Right renal pelvis (tissue), 4 donors: ENCODE measurements around the gene DPF3. TPM values are rescaled to one million over a fixed set of nuclear protein-coding genes. Genes with fewer than 3 reads are reported as not detected.

ENCODE experiments used
- DNase-seq, 4 donors: peaks; one replicate each; pipeline ENCODE4 v3.0.0-alpha.2; 2013; ENCODE audit warnings: low read depth in 4 of 4, low spot score in 3 of 4, missing footprints in 1 of 4
- polyA plus RNA-seq, 4 donors: library from polyadenylated mRNA; unstranded; fragments of 120-200 nt; gene quantifications; one replicate each; pipeline ENCODE4 v1.2.1, GENCODE V29; 2013; ENCODE audit not compliant: insufficient read length in 4 of 4

The DPF3 gene
- polyA plus RNA-seq, 4 donors: 4.1 to 6.2 (median 5.0) TPM

DNA sequence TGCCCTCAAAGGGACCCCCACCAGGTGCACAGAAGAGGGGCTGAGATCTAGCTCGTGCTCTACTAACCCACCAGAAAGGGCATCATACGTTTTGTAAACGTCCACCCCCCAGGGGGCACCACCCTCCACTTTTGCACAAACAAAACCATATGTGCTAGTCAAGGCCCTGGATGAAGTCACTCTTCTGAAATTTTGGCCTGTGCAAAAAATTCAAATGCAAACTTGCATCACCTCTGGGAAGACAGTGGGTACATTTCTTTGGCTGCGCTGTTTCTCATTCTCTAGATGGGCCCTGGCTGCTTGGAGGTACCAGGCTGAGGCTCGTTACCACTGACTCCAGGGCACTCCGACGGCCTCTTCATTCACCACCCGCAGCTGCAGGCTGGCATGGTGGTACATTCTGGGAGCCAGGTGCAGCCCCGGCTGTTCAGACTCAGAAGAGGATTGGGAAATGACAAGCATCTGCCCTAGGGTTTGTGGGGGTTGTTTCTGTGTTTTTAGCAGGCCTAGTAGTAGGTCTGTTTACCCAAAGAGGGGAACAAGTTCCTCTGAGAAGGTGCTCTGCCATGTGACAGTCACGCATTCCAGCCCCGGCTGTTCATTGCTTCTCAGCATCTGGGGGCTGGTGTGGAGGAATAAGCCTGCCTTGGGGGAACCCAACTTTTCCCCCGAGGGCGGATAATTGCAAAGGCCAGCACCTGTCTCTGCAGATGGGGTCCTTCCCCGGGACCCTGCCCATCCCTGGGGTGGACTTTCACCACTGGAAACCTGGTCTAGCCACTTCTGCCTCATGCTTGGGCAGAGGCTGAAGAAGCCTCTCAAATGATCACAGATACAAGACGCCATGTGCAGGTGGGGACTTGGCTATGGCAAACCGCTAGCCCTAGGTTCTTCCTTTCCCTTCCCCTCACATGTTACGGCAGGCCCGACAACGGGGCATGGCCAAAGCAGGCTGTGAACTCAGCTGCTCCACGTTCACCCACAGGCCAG, 147.6 kb downstream of the DPF3 start:
- DNase-seq: no peak

DNA sequence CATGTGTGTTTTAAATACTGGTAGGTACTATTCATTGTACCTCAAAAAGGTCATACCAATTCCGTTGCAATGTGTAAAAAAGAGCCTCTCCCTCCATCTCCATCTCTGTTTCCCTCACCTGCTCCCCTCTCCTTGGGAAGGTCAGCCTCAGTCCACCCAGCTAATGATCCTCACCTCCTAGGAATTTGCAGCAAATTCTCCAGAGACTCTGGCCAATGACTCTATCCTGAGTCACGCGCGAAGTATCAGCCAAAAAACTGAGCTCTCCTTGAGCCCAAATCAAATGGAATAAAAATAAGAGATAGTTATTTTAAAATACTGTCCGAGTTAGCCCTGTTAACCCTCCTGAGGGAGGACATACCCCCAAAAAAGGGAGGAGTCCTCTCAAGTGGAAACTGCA, 148.4 kb downstream of the DPF3 start:
- DNase-seq: no peak

DNA sequence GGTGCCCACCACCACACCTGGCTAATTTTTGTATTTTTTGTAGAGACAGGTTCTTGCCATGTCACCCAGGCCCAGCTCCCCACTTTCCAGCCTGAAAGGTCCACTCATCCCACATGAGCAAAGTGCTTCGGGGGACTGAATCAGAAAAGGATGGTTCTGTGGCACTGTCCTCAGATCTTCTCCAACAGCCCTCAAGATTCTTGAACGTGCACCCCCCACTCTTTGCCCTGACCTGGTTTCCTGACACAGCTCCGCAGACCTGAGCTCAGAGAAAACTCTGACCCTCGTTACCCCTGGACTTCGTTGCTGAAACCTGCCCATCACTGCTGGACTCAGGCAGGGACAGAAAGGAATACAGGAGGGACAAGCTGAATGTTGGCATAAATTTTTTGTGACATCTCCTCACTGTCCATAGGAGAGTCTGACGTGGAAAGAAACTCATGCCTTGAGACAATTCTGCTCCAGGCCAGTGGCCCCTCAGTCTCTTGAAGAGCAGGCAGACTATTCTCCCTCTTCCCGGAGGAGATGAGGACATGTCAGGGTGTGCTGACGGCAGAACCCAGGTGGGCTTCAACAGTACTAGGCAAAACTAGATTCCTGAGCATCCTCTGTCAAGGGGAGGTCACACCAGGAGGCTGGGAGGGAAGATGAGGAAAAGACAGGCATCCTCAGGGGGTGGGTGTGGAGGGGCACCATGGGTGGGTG, 149.3 kb downstream of the DPF3 start:
- DNase-seq: no peak

DNA sequence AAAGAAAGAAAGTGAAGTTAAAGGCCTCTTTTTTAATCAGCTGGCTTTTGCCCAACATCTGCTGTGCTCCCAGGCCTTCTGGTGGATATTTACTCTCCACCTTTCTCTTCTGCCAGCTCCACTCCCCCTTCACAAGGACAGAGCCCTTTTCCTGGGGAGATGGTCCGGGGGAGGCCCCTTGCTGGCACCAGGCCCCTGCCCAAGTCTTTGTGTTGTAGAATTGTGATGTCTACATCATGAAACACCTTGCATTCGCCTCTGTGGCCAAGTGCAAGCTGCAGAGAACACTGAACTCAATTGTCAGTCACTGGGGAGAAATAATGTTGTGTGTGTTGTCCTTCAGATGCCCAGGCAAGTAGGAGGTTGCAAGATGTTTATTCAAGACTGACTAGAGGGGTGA, 150.3 kb downstream of the DPF3 start:
- DNase-seq: no peak

GRCh38 chr14:72742838-72743195, 151.1 kb downstream of the DPF3 start:
- no peak for DNase-seq

DNA sequence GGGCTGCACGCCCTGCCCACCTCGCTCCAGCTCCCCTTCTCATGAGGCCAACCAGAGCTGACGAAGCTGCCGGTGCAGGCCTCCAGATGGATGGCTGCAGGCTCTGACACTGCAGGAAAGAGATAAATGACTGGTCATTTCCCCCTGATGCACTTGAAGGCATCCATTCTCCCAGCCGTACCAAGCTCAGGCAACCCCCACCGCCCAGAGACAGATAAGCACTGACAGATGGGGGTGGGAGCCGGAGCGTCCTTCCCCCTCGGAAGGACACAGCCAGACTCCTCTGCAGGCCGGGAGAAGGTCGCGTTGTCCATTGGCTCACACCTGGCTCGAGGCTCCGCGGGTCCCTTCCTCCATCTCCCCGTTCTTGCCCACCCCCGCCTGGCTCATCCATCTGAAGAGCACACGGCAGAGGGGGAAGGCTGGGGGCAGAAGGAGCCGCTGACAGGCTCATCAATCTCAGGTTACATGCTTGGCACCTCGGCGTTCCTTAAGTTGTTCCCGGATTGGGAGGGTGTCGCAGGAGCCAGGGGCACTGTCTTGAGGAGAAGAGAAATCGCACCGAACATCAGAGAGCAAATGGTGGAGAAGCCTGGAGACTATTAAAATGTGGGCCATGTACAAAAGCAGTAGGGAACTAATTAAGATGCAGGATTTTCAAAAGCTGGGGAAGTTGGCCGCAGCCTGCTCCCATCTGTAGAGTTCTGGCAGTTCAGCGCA, 151.6 kb downstream of the DPF3 start:
- DNase-seq: peak in 1 of 4 donors; percentile 33

GRCh38 chr14:72741826-72742117, 152.1 kb downstream of the DPF3 start:
- no peak for DNase-seq

DNA sequence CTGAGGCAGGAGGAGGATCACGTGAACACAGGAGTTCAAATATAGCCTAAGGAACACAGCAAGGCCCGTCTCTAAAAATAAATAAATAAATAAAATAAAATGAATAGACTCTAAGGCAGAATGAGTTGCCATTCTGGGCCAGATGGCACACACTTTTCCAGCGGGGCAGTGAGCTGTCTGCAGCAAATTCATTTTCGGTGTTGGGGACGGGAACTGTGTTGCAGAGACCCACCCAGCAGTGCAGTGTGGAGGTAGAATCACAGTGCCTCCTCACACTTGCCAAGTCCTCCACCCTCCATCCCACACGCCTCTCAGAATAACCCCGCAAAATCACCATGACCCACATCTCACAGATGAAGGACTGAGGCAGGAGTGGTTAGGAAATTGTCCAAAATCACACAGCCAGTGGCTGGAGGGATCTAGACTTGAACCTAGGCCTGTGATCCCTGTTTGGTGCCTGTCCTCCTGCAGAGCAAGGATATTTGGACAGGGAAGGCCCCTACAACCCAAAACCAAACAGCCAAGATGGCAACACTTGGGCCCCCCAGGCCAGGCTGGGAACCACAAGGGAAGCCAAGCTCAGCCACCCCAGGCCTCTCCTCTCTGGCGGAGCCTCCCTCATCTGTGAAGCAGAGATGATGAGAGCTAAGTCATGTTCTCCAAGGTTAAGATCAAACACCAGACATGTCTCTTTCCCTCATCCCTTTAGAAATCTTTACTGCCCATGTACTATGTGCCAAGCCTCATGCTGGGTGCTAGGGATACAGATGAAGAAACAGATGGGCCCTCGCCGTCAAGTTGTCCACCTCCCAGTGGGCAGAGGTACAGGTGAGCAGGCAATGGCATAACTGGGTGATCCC, 152.7 kb downstream of the DPF3 start:
- no peak for DNase-seq

GRCh38 chr14:72740504-72740961, 153.4 kb downstream of the DPF3 start:
- no peak for DNase-seq

DNA sequence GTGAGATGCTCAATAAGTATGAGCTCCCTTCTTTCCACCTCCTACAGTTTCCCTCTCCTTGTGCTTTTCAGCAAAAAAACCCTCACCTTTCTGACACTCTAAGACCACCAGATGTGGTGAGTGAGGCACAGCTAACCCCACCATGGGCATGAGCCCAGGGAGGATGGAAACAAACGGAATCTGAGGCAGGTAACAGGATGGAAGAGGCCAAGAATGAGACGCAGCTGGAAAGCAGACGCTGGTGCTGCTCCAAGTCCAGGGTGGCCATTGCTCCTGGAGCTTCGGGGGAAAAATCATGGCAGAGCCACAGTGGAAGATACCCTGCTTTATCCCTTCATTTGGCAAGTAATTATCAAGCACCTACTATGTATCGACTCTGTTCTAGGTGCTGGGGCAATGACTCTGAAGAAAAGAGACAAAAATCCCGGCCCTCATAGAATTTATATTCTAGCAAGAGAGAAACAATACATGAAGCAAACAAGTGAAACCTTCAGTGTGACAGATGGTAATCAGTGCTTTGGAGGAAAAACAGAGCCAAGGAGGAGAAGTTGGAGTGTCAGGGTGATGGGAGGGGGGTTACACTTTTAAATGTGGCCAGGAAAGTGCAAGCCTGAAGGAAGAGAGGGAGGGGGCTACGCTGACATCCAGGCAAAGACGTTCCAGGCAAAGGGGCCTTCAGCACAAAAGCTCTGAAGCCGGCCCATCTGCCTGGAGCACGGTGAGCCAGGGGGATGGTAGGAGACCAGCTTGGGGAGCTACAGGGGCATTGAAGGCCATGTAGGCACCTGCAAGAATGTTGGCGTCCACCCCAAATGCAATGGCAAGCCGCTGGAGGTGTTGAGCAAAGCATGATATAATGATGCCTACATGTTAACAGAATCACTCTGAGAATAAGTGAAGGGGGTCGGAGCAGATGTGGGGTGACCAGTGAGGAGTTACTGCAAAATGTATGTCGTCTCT, 154.2 kb downstream of the DPF3 start:
- DNase-seq: no peak

GRCh38 chr14:72738161-72738611, 155.7 kb downstream of the DPF3 start:
- DNase-seq: no peak

GRCh38 chr14:72737560-72737943, 156.3 kb downstream of the DPF3 start:
- no peak for DNase-seq

- peak in 2 of 4 donors; percentile 52 to 55 for DNase-seq
These were observed 156.9 kb downstream of the DPF3 start for GRCh38 chr14:72736786-72737559.

DNA sequence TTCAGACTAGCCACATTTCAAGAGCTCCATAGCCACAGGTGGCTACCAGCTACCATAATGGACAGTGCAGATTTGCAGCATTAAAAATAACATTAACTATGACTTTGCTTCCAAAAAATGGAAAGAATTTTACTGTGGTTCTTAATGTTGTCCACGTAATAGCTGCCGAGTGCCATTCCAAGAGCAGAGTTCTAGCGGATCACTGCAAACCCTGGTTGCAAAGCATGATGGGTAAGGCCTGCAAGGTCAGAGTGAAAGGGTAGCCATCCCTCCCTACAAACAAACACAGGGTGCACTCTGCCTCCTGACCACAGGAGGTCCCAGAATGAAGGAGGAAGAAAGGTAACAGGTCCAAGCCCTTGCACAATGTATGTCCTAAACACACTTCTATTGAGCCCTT, 157.6 kb downstream of the DPF3 start:
- peak in 1 of 4 donors; percentile 31 for DNase-seq

DNA sequence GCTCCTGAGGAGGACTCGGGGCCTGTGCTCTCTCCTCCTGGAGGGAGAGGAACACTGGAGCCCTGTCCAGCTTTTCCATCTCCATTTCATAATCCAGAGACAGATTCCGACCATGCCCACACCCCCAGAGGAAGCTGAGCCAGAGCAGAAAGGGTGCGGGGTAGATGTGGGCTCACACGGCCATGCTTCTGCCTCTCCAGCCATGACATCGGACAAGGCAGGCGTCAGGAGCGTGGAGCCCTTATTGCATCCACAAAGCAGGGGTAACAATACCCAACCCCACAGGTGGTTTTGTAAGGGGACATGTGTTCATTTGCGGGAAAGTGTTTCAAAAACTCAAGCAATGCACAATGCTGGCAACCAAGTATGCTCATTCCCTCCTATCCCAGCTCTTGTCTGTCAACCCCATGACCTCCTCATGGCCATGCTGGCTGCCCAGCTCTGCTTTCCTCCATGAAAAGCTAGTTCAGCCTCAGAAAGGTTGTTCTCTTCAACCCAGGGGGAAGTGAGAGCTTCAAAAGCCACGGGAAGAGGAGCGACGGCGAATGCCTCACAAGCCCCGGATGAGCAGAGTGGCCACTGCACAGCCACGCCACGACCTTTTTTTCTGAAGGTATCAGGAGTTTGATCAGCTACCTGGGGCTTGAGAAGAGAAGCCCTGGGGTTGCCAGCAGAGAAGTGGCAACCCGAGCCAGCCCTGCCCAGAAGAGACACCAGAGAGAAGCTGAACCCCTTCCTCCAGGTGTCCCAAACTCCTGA, 161.7 kb downstream of the DPF3 start:
- no peak for DNase-seq

GRCh38 chr14:72731252-72732020, 162.5 kb downstream of the DPF3 start:
- DNase-seq: no peak

DNA sequence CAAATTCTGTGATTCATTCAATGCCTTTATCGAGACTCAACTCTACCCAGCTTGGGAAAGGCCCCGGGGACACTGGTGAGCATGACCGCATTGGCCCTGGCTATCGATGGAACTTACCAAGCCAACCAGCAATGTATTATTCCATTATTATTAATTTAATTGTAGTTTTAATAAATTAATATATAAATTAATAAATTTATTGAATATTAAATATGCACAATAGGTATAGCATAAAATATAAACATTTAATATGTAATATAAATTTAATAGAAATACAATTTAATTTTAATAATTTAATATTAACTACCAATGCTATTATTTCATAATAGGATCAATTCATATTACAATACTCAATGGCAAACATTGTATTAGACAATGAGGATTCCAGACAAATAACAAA, 163.4 kb downstream of the DPF3 start:
- DNase-seq: no peak
